Testis (tissue), 2 donors: ENCODE data around the gene ZNF835.

Experiments
- CTCF ChIP-seq, 3 experiments: fragments of 450-650 bp in 2 of 3; fragments of 200-600 bp in 1 of 3; sonication (generic) in 1 of 3; IDR thresholded peaks; one replicate each; pipeline ENCODE4 v1.5.1; 2016 to 2019; ENCODE audit warnings: antibody characterized with exemption in 3 of 3, mild to moderate bottlenecking in 2 of 3, moderate library complexity in 1 of 3
- POLR2A ChIP-seq: fragments of 450-650 bp; IDR thresholded peaks from one replicate; pipeline ENCODE4 v1.6.1; 2017; ENCODE audit warnings: antibody characterized with exemption, mild to moderate bottlenecking, moderate library complexity

DNA sequence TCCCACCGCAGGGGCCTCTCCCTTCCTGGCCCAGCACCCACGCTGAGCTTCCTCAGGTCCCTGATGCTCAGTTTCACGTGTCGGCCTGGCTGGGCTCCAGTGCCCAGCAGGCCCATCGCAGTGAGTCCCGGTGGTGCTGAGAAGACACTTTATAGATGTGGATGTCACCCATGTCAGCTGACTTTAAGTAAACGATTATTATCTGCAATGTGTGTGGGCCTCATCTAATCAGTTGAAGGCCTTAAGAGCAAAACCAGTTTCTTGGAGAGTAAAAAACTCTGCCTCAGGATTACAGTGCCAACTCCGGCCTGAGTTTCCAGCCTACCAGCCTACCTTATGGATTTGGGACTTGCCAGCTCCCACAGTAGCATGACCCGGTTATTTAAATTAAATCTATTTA, 45.8 kb downstream of the ZNF835 start:
- TF ChIP-seq POLR2A, result no peak
- no peak for TF ChIP-seq CTCF (IDR thresholded peaks at IDR 0.05)
